Measurements from ENCODE around the gene EXOC7. TPM values are rescaled to one million over a fixed set of nuclear protein-coding genes. Genes with fewer than 3 reads are reported as not detected.

The EXOC7 gene
- polyA plus RNA-seq, 2 donors, result 57.0 to 77.2 TPM

DNA sequence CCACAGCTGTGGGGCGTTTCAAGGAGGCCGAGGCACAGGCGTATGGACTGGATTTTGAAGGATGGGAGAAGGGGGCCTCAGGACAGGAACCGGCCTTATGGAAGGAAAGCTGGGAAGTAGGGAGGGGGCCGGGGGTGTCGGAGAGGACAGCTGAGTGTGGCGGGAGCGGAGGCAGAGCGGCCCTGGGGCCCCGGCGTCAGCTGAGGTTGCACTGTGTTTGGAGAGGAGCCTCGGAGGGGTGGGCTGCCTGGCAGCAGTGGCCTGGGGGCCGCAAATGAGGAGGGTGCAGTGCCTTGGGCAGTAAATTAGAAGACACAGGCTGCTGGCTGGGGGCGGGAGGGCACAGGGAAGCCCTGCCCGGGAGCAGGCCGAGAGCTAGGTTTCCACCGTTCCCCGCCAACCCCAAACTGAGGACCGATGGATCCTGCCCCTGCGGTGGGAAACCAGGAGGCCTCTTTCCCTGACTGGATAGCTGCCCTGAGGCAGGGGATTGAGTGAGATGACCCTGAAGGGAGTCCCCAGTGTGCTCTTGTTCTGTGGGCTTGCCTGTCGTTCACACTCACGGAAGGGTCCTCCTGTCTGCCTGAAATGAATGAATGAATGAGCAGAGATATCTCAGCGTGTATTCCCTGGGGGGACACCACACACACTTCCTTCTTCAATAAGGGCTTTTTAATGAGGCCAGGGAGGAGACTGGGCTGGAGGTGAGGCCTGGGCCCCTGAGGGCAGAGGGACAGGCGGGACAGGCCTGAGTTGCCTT, 19.0 kb upstream of the EXOC7 start:
- no peaks in the 10 kb centered on the region for H3K9me3 ChIP-seq (ENCODE audit: control insufficient read depth in 2 of 2, insufficient read depth in 1 of 2, low read depth in 1 of 2, low read length in 1 of 2)
- H3K4me1 ChIP-seq (ENCODE audit: control insufficient read depth in 2 of 2, insufficient read depth in 2 of 2, low read length in 1 of 2), result peaks cover 3 to 5% of the 10 kb centered on the region in 2 donors
- no peaks in the 10 kb centered on the region for H3K27me3 ChIP-seq (ENCODE audit: control insufficient read depth in 1 of 2, insufficient read depth in 2 of 2, low read length in 2 of 2)
- no peak overlapping the region for H3K4me3 ChIP-seq (ENCODE audit: low read depth in 1 of 2, low read length in 2 of 2)
- H3K27ac ChIP-seq (ENCODE audit: low read depth in 2 of 2, low read length in 1 of 2), result no peak overlapping the region
- WGBS, 2 donors, result 92 to 93% methylated on average over 23 to 24 of the region's 24 CpGs
- H3K36me3 ChIP-seq (ENCODE audit: control insufficient read depth in 2 of 2, insufficient read depth in 2 of 2, low read length in 1 of 2), result no peaks in the 10 kb centered on the region

DNA sequence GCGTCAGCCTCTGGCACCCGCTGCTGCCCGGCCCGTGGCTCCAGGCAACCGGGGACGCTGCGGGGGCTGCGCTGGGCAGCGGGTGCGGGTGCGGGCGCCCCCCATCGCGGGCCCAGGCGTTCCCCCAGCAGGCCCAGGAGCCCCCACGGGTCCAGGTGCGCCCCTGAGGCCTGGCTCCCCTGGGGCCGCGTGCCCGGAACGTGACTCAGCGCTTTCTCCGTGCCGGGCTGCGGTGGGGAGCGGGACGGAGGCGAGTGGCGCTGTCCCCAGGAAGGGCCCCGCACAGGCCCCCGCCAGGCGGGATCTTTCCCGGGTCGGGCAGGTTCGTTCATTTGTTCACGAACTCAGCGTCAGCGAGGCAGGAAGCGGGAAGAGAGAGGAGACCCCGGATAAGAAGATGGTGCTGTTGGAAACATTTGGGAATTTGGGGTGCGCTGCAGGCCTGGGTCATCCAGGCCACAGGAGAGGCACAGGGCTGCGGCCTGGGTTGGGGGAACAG, 18.4 kb upstream of the EXOC7 start:
- WGBS, 2 donors, result 30% methylated on average over 40 to 42 of the region's 42 CpGs
- H3K4me1 ChIP-seq (ENCODE audit: control insufficient read depth in 2 of 2, insufficient read depth in 2 of 2, low read length in 1 of 2), result peaks cover 3 to 5% of the 10 kb centered on the region in 2 donors
- H3K4me3 ChIP-seq (ENCODE audit: low read depth in 1 of 2, low read length in 2 of 2), result peak overlapping the region; percentile 26 to 35
- H3K36me3 ChIP-seq (ENCODE audit: control insufficient read depth in 2 of 2, insufficient read depth in 2 of 2, low read length in 1 of 2), result no peaks in the 10 kb centered on the region
- no peak overlapping the region for H3K27ac ChIP-seq (ENCODE audit: low read depth in 2 of 2, low read length in 1 of 2)
- no peaks in the 10 kb centered on the region for H3K27me3 ChIP-seq (ENCODE audit: control insufficient read depth in 1 of 2, insufficient read depth in 2 of 2, low read length in 2 of 2)
- H3K9me3 ChIP-seq (ENCODE audit: control insufficient read depth in 2 of 2, insufficient read depth in 1 of 2, low read depth in 1 of 2, low read length in 1 of 2), result no peaks in the 10 kb centered on the region

GRCh38 chr17:76120658-76121008, 17.0 kb upstream of the EXOC7 start:
- Histone ChIP-seq H3K36me3 (ENCODE audit: control insufficient read depth in 2 of 2, insufficient read depth in 2 of 2, low read length in 1 of 2) (no peaks in the 10 kb centered on the region), H3K4me1 (ENCODE audit: control insufficient read depth in 2 of 2, insufficient read depth in 2 of 2, low read length in 1 of 2) (peaks cover 3 to 5% of the 10 kb centered on the region in 2 donors), H3K27me3 (ENCODE audit: control insufficient read depth in 1 of 2, insufficient read depth in 2 of 2, low read length in 2 of 2) (no peaks in the 10 kb centered on the region), H3K27ac (ENCODE audit: low read depth in 2 of 2, low read length in 1 of 2) (no peak overlapping the region), H3K9me3 (ENCODE audit: control insufficient read depth in 2 of 2, insufficient read depth in 1 of 2, low read depth in 1 of 2, low read length in 1 of 2) (no peaks in the 10 kb centered on the region), H3K4me3 (ENCODE audit: low read depth in 1 of 2, low read length in 2 of 2) (no peak overlapping the region)
- WGBS, 2 donors, result 89 to 93% methylated on average over 5 of the region's 5 CpGs

DNA sequence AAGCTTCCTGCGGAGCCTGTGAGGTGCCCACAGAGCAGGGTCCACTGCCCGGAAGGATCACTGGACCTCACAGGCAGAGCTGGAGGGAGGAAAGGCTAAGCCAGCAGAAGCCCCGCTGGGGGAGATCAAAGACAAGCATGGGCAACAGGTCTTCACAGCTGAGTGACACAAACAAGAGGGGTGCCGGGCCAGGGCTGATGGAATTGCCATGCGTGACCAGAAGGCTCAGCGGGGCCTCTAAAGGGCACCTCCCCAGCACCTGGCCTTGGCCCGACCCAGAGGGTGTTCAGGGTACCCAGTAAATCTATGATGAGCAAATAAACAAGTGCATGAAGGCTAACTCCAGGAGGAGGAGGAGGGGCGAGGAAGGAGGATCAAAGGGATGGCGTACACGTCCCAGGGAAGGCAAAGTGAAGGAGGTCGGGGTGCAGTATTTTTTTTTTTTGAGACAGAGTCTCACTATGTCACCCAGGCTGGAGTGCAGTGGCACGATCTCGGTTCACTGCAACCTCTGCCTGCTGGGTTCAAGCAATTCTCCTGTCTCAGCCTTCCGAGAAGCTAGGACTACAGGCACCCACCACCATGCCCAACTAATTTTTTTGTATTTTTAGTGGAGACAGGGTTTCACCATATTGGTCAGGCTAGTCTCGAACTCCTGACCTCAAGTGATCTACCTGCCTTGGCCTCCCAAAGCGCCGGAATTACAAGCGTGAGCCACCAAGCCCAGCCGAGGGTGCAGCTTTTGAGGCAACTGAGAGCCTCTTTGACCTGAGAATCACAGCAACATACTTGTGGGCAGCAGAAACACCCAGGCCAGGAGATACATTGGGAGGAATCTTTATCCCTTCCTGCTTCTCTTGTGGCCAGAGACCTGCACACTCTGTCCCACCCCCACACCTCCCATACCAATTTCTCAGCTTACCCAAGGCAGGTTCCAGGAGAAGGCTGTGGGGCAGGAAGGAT, 16.1 kb upstream of the EXOC7 start:
- H3K36me3 ChIP-seq (ENCODE audit: control insufficient read depth in 2 of 2, insufficient read depth in 2 of 2, low read length in 1 of 2), result no peaks in the 10 kb centered on the region
- H3K4me1 ChIP-seq (ENCODE audit: control insufficient read depth in 2 of 2, insufficient read depth in 2 of 2, low read length in 1 of 2), result peaks cover 3 to 5% of the 10 kb centered on the region in 2 donors
- H3K27ac ChIP-seq (ENCODE audit: low read depth in 2 of 2, low read length in 1 of 2), result no peak overlapping the region
- 81 to 86% methylated on average over 19 of the region's 19 CpGs for WGBS, 2 donors
- H3K9me3 ChIP-seq (ENCODE audit: control insufficient read depth in 2 of 2, insufficient read depth in 1 of 2, low read depth in 1 of 2, low read length in 1 of 2), result no peaks in the 10 kb centered on the region
- no peak overlapping the region for H3K4me3 ChIP-seq (ENCODE audit: low read depth in 1 of 2, low read length in 2 of 2)
- no peaks in the 10 kb centered on the region for H3K27me3 ChIP-seq (ENCODE audit: control insufficient read depth in 1 of 2, insufficient read depth in 2 of 2, low read length in 2 of 2)

DNA sequence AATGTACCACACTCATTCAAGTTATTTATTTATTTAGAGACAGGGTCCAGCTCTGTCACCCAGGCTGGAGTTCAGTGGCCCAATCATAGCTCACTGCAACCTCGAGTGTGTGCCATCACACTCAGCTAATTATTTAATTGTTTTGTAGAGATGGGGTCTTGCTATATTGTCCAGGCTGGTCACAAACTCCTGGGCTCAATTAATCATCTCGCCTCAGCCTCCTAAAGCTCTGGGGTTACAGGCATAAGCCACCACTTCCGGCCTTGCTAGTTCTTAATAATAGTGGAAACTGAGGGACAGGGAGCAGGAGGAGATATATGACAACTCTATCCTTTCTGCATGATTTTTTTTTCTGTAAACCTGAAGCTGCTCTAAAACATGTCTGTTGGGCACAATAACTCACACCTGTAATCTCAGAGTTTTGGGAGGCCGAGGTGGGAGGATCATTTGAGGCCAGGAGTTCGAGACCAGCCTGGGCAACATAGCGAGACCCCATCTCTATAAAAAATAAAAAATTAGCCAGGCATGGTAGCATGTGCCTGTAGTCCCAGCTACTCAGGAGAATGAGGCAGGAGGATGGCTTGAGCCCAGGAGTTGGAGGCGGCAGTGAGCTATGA, 11.7 kb upstream of the EXOC7 start:
- no peaks in the 10 kb centered on the region for H3K9me3 ChIP-seq (ENCODE audit: control insufficient read depth in 2 of 2, insufficient read depth in 1 of 2, low read depth in 1 of 2, low read length in 1 of 2)
- H3K4me3 ChIP-seq (ENCODE audit: low read depth in 1 of 2, low read length in 2 of 2), result no peak overlapping the region
- H3K27me3 ChIP-seq (ENCODE audit: control insufficient read depth in 1 of 2, insufficient read depth in 2 of 2, low read length in 2 of 2), result no peaks in the 10 kb centered on the region
- H3K27ac ChIP-seq (ENCODE audit: low read depth in 2 of 2, low read length in 1 of 2), result no peak overlapping the region
- 88 to 89% methylated on average over 7 of the region's 7 CpGs for whole genome bisulfite sequencing, 2 donors
- no peaks in the 10 kb centered on the region for H3K4me1 ChIP-seq (ENCODE audit: control insufficient read depth in 2 of 2, insufficient read depth in 2 of 2, low read length in 1 of 2)
- no peaks in the 10 kb centered on the region for H3K36me3 ChIP-seq (ENCODE audit: control insufficient read depth in 2 of 2, insufficient read depth in 2 of 2, low read length in 1 of 2)

GRCh38 chr17:76111956-76112355, 8.4 kb upstream of the EXOC7 start:
- Histone ChIP-seq H3K9me3 (ENCODE audit: control insufficient read depth in 2 of 2, insufficient read depth in 1 of 2, low read depth in 1 of 2, low read length in 1 of 2) (no peaks in the 10 kb centered on the region), H3K27ac (ENCODE audit: low read depth in 2 of 2, low read length in 1 of 2) (no peak overlapping the region), H3K36me3 (ENCODE audit: control insufficient read depth in 2 of 2, insufficient read depth in 2 of 2, low read length in 1 of 2) (no peaks in the 10 kb centered on the region), H3K4me3 (ENCODE audit: low read depth in 1 of 2, low read length in 2 of 2) (no peak overlapping the region), H3K4me1 (ENCODE audit: control insufficient read depth in 2 of 2, insufficient read depth in 2 of 2, low read length in 1 of 2) (no peaks in the 10 kb centered on the region), H3K27me3 (ENCODE audit: control insufficient read depth in 1 of 2, insufficient read depth in 2 of 2, low read length in 2 of 2) (no peaks in the 10 kb centered on the region)
- WGBS, 2 donors, result 82 to 90% methylated on average over 2 of the region's 2 CpGs

DNA sequence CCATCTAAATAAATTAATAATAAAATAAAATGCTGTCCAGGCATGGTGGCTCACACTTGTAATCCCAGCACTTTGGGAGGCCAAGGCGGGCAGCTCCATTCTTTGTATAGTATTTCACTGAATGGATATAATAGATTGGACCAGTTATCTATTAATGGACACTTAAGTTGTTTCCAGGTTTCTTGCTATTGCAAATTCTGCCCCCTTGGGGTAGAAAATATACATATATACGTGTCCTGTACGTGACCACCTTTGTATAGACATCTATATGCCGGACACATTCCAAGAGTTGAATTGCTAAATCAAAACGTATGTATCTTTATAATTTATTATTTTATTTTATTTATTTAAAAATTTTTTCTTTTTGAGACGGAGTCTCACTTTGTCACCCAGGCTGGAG, 3.9 kb upstream of the EXOC7 start:
- Histone ChIP-seq H3K4me1 (ENCODE audit: control insufficient read depth in 2 of 2, insufficient read depth in 2 of 2, low read length in 1 of 2) (peaks cover 3 to 10% of the 10 kb centered on the region in 2 donors), H3K9me3 (ENCODE audit: control insufficient read depth in 2 of 2, insufficient read depth in 1 of 2, low read depth in 1 of 2, low read length in 1 of 2) (no peaks in the 10 kb centered on the region), H3K27ac (ENCODE audit: low read depth in 2 of 2, low read length in 1 of 2) (no peak overlapping the region), H3K27me3 (ENCODE audit: control insufficient read depth in 1 of 2, insufficient read depth in 2 of 2, low read length in 2 of 2) (no peaks in the 10 kb centered on the region), H3K36me3 (ENCODE audit: control insufficient read depth in 2 of 2, insufficient read depth in 2 of 2, low read length in 1 of 2) (no peaks in the 10 kb centered on the region), H3K4me3 (ENCODE audit: low read depth in 1 of 2, low read length in 2 of 2) (no peak overlapping the region)
- 79 to 88% methylated on average over 6 of the region's 6 CpGs for WGBS, 2 donors

DNA sequence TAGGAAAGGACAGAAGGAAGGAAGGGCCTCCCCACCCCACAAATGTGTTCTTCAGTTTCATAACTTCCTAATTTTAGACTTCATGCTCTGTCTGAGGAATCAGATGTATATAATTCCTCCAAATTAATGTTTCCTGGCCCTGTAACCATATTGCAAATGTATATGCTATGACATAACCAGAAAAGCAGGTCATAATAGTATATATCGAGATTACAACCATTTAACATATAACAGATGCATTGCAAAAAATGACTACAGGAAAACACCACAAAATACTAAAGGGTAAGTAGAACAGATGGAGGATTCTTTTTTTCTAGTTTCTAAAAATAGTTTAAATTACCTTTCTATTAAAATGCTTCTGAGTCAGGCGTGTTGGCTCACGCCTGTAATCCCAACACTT, 3.1 kb upstream of the EXOC7 start:
- 52 to 68% methylated on average over 3 of the region's 3 CpGs for WGBS, 2 donors
- Histone ChIP-seq H3K9me3 (ENCODE audit: control insufficient read depth in 2 of 2, insufficient read depth in 1 of 2, low read depth in 1 of 2, low read length in 1 of 2) (no peaks in the 10 kb centered on the region), H3K4me1 (ENCODE audit: control insufficient read depth in 2 of 2, insufficient read depth in 2 of 2, low read length in 1 of 2) (peaks cover 6 to 13% of the 10 kb centered on the region in 2 donors), H3K27ac (ENCODE audit: low read depth in 2 of 2, low read length in 1 of 2) (no peak overlapping the region), H3K36me3 (ENCODE audit: control insufficient read depth in 2 of 2, insufficient read depth in 2 of 2, low read length in 1 of 2) (no peaks in the 10 kb centered on the region), H3K4me3 (ENCODE audit: low read depth in 1 of 2, low read length in 2 of 2) (no peak overlapping the region), H3K27me3 (ENCODE audit: control insufficient read depth in 1 of 2, insufficient read depth in 2 of 2, low read length in 2 of 2) (no peaks in the 10 kb centered on the region)

DNA sequence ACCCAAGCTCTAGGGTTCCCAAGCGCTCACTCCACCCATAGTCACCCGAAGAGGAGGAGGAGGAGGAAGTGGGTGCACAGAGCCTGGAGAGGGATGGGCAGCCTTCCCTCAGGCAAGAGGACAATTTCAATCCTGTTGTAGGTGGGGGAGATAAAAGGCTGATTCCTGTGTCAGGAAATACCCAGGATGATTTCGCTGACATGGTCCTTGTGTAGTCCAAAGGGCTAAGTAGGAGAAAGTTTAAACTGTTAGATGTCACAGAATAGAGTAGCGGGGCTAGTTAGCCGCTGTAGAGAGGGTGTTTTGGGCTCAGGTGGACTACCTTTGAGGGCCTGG, 1.3 kb upstream of the EXOC7 start:
- Histone ChIP-seq H3K4me3 (ENCODE audit: low read depth in 1 of 2, low read length in 2 of 2) (no peak overlapping the region), H3K36me3 (ENCODE audit: control insufficient read depth in 2 of 2, insufficient read depth in 2 of 2, low read length in 1 of 2) (peaks cover 5 to 8% of the 10 kb centered on the region in 2 donors), H3K4me1 (ENCODE audit: control insufficient read depth in 2 of 2, insufficient read depth in 2 of 2, low read length in 1 of 2) (peaks cover 6 to 13% of the 10 kb centered on the region in 2 donors), H3K9me3 (ENCODE audit: control insufficient read depth in 2 of 2, insufficient read depth in 1 of 2, low read depth in 1 of 2, low read length in 1 of 2) (no peaks in the 10 kb centered on the region), H3K27me3 (ENCODE audit: control insufficient read depth in 1 of 2, insufficient read depth in 2 of 2, low read length in 2 of 2) (no peaks in the 10 kb centered on the region), H3K27ac (ENCODE audit: low read depth in 2 of 2, low read length in 1 of 2) (no peak overlapping the region)
- 70 to 81% methylated on average over 5 of the region's 5 CpGs for WGBS, 2 donors

All from esophagus (tissue), 2 donors.